GM18507 (cell line): ENCODE measurements around the gene AIDA.

Source experiments
- DNase-seq: peaks from one replicate; pipeline ENCODE4 v3.0.0; 2011; ENCODE audit warnings: low read depth; ENCODE audit not compliant: insufficient read length; ENCODE audit errors: extremely low spot score
- FAIRE-seq: peaks from 2 replicates; lab custom pipeline; 2011; peaks lifted over from hg19 to GRCh38; lab: Jason Lieb, UNC

Gene AIDA

DNA sequence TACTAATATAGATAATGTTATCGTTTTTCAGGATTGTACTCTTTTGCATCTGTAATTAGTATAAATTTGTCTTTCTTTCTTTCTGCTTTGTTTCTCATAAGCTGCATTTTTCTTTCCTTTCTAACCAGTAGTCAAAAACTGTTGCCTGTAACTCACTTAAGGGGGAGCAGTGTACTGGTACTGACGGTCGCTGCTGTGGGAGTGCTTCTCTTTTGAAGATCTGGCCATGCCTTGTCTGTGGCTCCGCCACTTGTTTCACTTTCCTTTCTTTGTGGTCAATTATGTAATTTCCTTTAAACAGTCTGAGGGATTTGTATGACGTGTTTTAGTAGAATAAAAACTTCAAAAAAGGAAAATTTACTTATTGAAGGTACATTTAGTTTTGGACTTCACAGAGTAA, 57.4 kb downstream of the AIDA start:
- peak; percentile 49 for DNase-seq
- FAIRE-seq, result peak; percentile 97

DNA sequence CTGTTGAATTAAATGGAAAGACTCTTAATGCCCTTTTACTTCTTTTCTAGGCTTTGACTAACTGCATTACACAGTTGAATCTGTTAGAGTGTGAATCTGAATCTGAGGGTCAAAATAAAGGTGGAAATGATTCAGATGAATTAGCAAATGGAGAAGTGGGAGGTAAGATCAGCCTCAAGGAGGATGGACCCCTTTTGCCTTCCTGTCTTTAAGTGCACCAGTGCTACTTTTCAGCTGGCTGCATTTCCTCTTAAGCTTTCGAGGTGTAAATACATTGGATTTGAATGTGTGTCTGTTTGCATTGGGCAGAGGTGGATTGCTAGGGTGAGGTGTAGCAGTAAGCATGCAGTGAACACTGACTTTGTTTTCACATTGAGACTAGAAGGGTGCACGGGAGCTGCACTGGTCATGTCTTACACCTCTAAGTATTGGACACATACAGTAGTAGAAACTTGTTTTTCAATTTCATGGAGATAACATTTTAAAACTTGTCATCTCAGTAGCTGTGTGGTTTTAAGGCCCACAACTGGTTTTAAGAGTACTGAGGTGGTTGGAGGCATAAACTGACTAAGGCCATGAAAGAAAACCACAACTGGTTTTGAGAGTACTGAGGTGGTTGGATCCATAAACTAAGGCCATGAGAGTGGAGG, 59.0 kb downstream of the AIDA start:
- FAIRE-seq, result peak; percentile 77
- no peak for DNase-seq

DNA sequence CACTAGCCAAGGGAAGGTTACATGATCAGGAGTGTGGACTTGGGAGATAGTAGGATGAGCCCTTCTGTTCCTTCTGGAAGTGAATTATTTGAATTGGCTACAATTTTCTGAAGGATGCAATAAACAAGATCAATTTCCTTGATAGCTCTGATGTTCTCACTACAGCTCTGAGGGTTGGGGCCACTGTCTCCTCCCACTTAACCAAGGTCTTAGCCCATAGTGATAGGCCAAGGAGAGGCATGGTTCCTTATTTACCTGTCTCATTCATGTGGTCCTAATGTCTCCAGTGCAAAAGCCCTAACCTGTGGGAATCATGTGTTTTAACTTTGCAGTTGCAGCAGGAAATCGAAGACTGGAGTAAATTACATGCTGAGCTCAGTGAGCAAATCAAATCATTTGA, 59.6 kb downstream of the AIDA start:
- no peak for DNase-seq
- FAIRE-seq, result no peak

DNA sequence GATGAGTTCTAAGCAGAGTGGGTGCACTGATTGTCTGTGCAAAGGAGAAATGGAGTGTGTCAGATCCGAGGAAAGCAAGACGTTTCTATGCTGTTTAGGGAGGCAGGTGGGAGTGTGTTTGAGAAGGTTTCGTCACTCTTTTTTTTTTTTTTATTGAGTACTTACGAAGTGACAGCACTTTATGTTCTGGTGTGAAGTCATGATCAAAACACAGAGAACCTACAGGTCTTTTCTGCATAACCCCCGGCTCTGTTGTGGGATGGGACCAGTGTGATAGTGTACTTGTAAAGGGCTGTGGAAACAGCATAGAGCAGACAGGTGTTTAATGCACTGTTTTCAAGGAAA, 67.7 kb downstream of the AIDA start:
- DNase-seq (no peak), FAIRE-seq (peak; percentile 21)

DNA sequence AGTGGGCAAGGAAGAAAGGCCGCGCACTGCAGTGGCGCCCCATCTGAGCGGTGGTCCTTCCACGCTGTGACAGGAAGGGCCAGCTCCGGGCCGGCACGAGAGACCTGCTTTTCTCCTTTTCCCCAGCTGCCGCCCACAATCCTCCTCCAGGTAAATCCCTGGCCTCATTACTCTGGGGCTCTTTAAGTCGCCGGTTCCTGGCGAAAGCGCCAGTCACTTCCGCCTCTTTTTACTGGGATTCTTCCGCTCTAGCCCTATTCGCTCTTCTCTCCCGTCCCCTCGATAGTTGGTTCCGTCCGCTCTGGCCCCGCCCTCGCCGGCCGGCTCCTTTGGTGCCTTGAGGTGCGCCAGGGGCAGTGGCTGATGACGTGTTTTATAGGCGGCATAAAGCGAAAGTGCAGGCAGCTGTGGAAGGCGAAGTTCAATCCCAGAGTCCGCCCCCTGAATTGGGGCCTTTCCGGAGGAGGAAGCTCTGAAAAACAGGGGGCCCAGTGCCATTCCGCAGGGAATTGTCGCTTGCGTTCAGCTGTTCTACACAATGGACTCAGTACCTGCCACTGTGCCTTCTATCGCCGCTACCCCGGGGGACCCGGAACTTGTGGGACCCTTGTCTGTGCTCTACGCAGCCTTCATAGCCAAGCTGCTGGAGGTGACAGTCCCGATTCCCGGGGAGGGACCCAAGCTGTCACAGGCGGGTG, 68.2 kb downstream of the AIDA start:
- peak; percentile 83 for DNase-seq
- FAIRE-seq, result peak; percentile 100

DNA sequence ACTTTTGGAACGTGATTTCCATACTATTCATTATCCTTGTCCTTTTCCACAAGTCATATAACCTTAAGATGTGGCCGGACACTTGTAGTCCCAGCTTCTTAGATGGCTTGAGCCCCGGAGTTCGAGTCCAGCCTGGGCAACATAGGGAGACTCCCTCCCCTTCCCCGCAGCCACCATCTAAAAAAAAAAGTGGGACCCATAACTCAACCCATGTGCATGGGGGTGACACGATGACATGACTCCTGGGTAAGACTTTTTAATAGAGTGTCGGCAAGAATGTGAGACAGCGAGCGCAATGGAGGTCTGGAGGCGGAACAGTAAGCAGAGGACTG, 68.7 kb downstream of the AIDA start:
- DNase-seq (no peak), FAIRE-seq (no peak)

DNA sequence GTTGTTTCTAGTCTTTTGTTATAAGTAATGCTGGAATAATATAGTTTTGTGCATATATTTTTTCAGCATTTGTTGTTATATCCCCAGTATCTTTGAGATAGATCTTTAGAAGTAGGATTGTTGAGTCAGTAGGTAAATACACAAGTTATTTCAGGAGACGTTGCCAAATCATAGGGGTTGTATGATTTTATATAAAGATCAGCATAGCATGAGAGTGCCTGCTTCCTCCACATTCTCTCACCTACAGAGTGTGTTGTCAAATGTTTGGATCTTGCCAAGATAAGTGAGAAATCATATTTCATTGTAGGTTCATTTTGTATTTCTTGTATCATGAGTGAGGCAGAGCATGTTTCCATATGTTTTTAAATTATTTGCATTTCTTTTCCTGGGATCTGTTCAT, 69.8 kb downstream of the AIDA start:
- no peak for FAIRE-seq
- DNase-seq, result no peak

DNA sequence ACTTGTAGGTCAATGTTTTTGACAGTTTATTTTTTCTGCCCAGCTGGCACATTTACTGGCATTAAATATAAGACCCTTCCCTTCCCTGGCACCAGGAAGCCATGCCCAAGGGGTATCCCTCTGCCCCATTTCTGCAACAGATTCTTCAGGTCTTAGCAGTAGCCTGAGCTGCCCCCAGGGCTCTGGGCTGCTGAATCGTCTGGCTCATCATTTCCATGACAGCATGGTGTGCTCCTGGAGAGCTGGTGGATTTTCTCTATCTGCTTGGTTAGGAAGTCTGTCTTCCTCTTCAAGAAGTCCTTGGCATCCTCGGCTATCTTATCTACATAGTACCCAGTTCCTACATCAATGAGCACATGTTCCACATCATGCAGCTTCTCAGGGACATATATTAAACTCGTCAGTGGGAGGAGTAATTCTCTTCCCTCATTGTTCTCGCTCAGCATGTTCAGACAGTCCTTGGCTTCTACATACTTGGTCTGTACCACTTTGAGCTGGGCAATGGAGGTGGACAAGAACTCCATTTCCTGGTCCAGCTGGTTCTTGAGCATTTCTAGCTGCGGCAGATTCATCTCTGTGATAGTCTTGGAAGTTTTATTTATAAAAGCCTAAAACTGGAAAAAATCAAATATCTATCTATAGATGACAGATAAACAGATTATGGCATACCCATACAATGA, 70.9 kb downstream of the AIDA start:
- DNase-seq (no peak), FAIRE-seq (no peak)

DNA sequence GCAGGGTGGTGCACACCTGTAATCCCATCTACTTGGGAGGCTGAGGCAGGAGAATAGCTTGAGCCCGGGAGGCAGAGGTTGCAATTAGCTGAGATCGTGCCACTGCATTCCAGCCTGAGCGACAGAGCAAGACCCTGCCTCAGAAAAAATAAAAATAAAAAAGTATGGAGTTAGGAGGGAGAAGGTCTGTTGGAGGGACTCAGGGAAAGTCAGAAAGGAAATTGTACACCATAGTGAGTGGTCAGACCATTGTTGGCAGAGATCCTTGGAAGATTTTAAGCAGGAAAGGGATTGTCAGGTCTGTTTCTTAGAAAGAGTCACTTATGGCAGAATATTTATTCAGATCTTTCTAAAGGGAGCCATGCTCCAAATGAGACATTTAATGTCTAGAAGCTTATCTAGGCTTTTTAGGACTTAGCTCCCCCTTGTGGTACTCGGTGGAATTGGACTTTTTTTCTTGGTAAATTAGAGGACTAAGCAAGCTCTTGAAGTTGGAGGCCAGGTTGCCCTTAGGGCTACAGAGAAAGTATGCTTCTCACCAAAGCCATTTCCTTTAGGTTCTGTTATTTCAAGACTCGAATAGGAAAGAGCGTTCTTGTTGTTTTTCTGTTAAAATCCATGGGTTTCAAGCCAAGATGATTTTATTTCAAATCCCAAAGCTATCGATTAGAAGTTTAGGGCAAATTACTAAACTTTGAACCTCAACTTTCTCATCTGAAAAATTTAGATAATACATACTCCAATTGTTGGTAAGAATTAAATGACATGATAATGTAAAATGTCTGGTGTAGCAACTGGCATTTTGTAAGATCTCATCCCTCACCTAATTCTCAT, 77.9 kb downstream of the AIDA start:
- no peak for DNase-seq
- FAIRE-seq, result peak; percentile 73

DNA sequence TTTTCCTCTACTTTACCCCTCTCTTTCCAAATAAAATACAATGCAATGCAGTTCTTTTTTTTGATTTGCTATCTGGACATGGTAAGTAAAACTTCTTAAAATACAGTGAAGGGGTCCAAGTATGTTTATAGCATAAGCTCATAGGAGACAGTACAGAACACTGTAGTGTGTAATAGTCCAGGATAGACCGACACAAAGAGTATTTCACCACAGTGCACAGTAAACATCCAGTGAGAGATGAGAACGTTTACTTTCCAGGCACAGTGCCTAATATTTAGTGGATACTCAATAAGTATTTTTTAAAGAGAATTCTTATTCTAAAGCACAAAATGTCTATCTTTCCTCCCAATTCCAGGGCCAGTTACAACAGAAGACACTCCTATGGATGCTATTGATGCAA, 79.5 kb downstream of the AIDA start:
- DNase-seq (no peak), FAIRE-seq (no peak)

DNA sequence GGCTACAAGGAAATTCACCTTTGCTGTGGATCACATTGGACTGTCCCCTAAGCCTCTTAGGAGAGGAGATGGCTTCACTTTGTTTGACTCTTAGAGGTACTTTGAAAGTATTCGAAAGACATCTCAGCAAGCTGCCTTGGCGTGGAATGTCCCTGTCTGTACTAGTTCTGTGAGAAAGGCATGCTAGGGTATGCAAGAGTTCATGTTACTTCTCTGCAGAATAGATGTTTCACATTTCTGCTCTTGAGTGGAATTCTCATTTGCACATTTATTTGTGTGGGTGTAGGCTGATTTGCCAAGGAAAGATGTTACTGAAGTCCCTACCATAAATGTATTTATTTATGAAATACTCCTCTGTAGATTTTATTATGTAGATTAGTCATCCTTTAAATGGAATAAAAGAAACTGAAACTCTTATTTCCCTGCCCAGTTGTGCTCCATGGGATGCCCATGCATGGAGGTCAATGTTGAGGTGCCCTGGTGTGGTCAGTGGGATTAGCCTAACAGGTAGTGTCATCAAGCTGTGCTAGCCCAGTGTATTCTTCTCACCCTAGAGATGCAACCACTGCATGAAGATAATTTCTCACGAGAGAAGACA, 80.6 kb downstream of the AIDA start:
- FAIRE-seq, result no peak
- no peak for DNase-seq

DNA sequence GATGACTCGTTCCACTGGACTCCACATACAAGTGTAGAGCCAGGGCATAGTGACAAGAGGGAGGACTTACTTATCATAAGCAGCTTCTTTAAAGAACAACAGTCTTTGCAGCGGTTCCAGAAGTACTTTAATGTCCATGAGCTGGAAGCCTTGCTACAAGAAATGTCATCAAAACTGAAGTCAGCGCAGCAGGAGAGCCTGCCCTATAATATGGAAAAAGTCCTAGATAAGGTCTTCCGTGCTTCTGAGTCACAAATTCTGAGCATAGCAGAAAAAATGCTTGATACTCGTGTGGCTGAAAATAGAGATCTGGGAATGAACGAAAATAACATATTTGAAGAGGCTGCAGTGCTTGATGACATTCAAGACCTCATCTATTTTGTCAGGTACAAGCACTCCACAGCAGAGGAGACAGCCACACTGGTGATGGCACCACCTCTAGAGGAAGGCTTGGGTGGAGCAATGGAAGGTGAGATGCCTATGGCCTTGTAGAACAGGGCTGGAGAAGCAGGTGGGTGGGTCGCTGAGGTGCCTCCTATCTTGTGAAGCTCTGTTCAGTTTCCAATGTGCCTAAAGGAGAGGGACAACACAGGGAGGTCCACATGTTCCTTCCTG, 82.3 kb downstream of the AIDA start:
- FAIRE-seq (no peak), DNase-seq (no peak)

DNA sequence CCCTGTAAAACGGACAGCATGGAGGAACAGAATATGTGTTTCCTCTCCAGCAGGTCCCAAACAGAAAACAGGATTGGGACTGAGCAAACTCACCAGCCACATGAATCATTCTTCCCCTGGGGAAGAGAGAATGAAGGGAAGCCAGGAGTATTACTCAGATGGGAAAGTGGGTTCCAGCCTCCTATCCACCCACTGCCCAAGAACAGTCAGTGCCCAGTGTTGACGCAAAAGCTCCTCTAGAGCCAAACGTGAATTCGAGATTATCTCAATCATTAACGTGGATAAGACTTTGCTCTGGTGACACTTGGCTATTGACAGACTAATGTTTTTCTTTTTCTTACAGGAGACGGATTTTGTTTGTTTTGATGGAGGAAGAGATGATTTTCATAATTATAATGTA, 85.1 kb downstream of the AIDA start:
- FAIRE-seq (no peak), DNase-seq (no peak)

DNA sequence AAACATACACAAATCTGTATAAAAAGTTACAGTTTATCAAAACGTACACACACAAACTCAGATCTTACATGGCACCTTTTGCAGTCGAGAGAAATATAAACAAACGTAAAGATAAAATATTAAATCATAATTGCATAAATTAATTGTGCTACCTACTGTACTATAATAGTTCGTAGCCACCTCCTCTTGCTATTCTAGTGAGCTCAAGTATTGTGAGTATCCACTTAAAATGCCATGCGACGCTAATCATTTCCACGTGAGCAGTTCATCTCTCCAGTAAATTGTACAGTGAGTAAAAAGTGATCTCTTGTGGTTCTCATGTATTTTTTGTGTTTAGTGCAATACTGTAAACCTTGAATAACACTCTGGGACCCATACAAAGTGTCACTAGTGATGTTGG, 88.1 kb downstream of the AIDA start:
- FAIRE-seq (no peak), DNase-seq (no peak)

DNA sequence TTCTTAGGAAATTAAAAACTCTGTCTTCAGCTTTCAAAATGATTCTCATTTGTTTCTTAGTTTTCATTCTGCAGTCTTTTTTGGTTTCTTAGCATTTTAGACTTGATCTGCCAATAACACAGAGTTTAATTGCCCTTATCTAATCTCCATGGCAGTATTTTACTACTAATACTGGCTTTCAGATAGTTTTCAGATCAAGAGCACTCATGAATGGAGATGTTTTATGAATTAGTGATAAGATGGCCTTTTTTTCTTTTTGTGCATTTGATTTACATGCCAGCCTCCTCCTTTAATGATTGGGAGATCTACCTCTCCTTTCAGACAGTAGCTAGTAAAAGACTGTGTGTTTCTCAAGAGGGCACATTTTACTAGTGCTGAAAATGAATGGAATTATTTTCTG, 88.8 kb downstream of the AIDA start:
- no peak for FAIRE-seq
- no peak for DNase-seq

DNA sequence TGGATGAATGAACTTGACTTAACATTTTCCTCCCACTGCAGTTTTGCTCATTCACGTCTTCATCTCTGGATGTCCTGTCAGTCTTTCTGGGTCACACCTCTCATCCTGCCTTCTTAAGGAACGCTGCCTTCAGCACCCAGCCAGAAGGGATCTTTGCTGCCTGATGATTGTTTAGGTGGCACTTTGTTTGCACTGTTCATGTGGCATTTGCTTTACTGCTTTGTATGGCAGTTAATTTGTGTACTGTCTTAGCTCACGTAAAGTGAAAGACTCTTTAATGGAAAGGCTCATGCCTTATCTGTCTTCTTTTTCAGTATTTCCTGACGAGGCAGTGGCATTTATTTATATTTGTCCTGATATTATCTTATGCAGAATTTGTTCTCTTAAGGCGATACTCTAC, 89.5 kb downstream of the AIDA start:
- DNase-seq, result no peak
- no peak for FAIRE-seq

DNA sequence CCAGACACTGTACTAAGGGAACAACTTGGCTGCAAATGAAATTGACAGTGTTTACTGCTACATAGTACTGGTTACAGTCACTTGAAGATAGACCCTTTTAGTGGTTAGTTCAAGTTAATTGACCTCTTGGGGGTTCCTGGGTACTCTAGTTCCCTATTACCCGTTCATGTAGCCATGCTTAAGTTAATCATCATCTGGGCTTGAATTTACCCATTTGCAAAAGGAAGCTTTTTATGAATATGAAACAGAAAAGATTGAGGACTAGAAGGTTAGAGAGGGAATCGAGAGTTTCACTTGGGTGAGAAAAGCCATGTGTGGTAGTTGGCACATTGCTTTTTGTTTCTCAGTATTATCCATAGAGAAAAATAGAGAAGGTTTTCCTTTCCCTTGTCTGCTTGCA, 91.7 kb downstream of the AIDA start:
- FAIRE-seq, result peak; percentile 89
- DNase-seq, result no peak

DNA sequence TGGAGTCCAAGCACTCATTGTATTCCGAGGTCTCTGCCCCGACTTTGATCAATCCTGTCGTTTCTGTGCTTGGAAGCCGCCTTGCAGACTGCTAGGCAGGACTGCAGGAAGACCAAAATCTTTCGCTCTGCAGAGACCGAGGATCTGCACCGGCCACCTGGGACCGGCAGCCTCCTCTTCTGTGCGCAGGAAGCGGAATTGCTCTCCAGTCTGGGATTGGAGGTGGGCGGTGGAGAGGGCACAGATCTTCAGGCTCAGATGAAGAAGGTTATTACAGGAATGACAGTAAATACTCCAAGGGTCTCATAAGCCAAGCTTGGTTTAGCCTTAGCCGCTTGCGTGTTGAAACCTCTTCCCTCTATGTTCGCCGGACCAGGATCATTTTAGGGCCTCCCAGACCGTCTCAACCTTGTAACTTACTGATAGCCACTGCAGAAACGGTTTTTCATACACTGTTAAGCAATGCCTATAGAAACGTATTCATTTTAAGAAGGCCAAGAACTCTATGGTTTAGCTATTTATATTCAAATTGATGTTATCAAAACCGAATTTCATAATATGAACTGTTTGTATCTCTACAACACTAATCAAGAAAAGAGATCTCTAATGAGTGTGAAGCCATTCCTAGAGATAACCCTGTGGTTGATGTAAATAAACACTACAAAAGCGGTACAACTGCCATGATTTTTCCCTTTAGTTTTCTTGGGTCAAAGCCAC, 93.3 kb downstream of the AIDA start:
- DNase-seq (no peak), FAIRE-seq (no peak)
